AG04450 (cell line): ENCODE results near the gene FBXO17. TPM values are rescaled to one million over a fixed set of nuclear protein-coding genes. Genes with fewer than 3 reads are reported as not detected.

ENCODE experiments used
- CTCF ChIA-PET: fragments of 300-600, 350-600 bp; formaldehyde crosslinking; extraction: SDS; loops from one replicate; lab custom pipeline; 2022; ENCODE audit warnings: antibody characterized with exemption, inconsistent platforms; lab: Charles Lee
- POLR2A ChIA-PET: fragments of 350-600 bp; formaldehyde crosslinking; extraction: SDS; loops from one replicate; lab custom pipeline; 2021; ENCODE audit warnings: antibody characterized with exemption, inconsistent platforms; lab: Yijun Ruan, JAX
- DNase-seq: peaks from one replicate; pipeline ENCODE4 v3.0.0-alpha.2; 2011; ENCODE audit warnings: low read depth, low spot score
- H3K27ac ChIP-seq: one replicate; pipeline ENCODE4 v1.5.1; 2012; ENCODE audit warnings: low read depth, low read length, control low read depth
- H3K27me3 ChIP-seq: one replicate; pipeline ENCODE4 v1.6.0; 2012; ENCODE audit warnings: low read length; ENCODE audit not compliant: control insufficient read depth, insufficient read depth
- H3K4me3 ChIP-seq: 2 replicates; pipeline ENCODE4 v1.5.1; 2011; ENCODE audit warnings: mild to moderate bottlenecking, low read depth, low read length, control low read depth
- H3K9me3 ChIP-seq: 2 replicates; pipeline ENCODE4 v1.5.1; 2012; ENCODE audit warnings: low read length; ENCODE audit not compliant: control insufficient read depth, insufficient read depth
- CTCF ChIP-seq: IDR thresholded peaks from 2 replicates; pipeline ENCODE4 v1.5.1; 2011; ENCODE audit warnings: low read depth, low read length, control low read depth, inconsistent platforms
- polyA plus RNA-seq: library from polyadenylated mRNA; depleted of rRNA; stranded (reverse); fragments of >200 nt; gene quantifications from 2 replicates; pipeline ENCODE4 v1.2.3, GENCODE V29; 2011

Gene FBXO17
- polyA plus RNA-seq, 1 experiment: 10.8 TPM

- no peak for DNase-seq
- no peak overlapping the region for H3K4me3 ChIP-seq
- peaks cover 9% of the 10 kb centered on the region for H3K9me3 ChIP-seq
- no peak overlapping the region for H3K27ac ChIP-seq
- POLR2A ChIA-PET: no interaction called here
- no peak for TF ChIP-seq CTCF
- CTCF ChIA-PET: interaction anchor here (0.7 to 2.3 kb wide), 6 partner anchors 11 to 148 kb away, joined by 3 to 11 read pairs (median 6); partner anchors contain the start of genes MRPS12 and SARS2
- H3K27me3 ChIP-seq: no peaks in the 10 kb centered on the region
Measured at GRCh38 chr19:38977445-38978325, 2.1 kb upstream of the FBXO17 start.

- DNase-seq: no peak
- CTCF ChIA-PET: interaction anchor here (0.6 to 2.9 kb wide), 7 partner anchors 13 to 76 kb away, joined by 3 to 17 read pairs (median 9); partner anchors contain the start of genes MRPS12 and SARS2
- no peak for TF ChIP-seq CTCF
Measured at GRCh38 chr19:38975861-38976271, 324 bp upstream of the FBXO17 start.

GRCh38 chr19:38974624-38975213, 823 bp downstream of the FBXO17 start:
- Histone ChIP-seq H3K27ac (peak overlapping the region; percentile 84), H3K4me3 (peak overlapping the region; percentile 74), H3K27me3 (no peaks in the 10 kb centered on the region), H3K9me3 (no peaks in the 10 kb centered on the region; the same call in 1 of the 2 replicates)
- no peak for TF ChIP-seq CTCF
- CTCF ChIA-PET: interaction anchor here (0.6 to 2.9 kb wide), 5 partner anchors 12 to 572 kb away, joined by 3 to 17 read pairs (median 4); partner anchors contain the start of genes FAM98C, MRPS12 and SARS2
- POLR2A ChIA-PET: no interaction called here
- DNase-seq: no peak

More at GRCh38 chr19:38975861-38976271, 324 bp upstream of the FBXO17 start:
- peak overlapping the region; percentile 77 for H3K27ac ChIP-seq
- H3K27me3 ChIP-seq: no peaks in the 10 kb centered on the region
- H3K4me3 ChIP-seq: peak overlapping the region; percentile 74
- POLR2A ChIA-PET: interaction anchor here (0.6 to 1.4 kb wide), 4 partner anchors 13 to 602 kb away, joined by 3 to 6 read pairs (median 4); no protein-coding TSS in a partner anchor
- peaks cover 6% of the 10 kb centered on the region for H3K9me3 ChIP-seq

- POLR2A ChIA-PET: no interaction called here
- CTCF ChIA-PET: interaction anchor here (2.2 kb wide), 1 partner anchor 9 kb away, joined by 8 read pairs; no protein-coding TSS in a partner anchor
Measured at GRCh38 chr19:38971672-38972071, 3.9 kb downstream of the FBXO17 start.

More at GRCh38 chr19:38971672-38972071, 3.9 kb downstream of the FBXO17 start:
- H3K27me3 ChIP-seq: no peaks in the 10 kb centered on the region
- TF ChIP-seq CTCF: no peak
- H3K9me3 ChIP-seq: no peaks in the 10 kb centered on the region; the same call in 1 of the 2 replicates
- no peak overlapping the region for H3K27ac ChIP-seq
- H3K4me3 ChIP-seq: no peak overlapping the region
- DNase-seq: no peak
